Measurements from ENCODE around the gene KRT6A.

DNA sequence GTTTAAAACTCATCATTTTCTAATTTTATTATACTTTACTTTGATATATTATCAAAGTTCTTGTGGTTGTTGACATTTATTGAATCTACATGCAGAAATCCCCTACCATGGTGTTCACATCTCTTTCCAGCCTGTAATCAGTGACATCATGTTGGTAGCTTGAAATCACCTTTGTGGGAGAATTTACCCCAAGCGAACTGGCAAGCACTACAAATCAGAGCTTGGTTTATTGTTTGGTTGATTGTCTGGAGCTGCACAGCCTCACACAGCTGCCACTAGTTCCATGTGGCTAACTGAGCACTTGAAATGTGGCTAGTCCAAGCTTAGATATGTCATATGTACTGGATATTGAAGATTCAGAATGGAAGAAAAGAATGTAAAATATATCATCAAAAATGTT is 42.5 kb upstream of the KRT6A start:
- TF ChIP-seq ZC3H4 (CRISPR knock-in tag; IDR thresholded peaks at IDR 0.05; ENCODE audit: borderline replicate concordance), result no peak
- TF ChIP-seq, protein P1, sequence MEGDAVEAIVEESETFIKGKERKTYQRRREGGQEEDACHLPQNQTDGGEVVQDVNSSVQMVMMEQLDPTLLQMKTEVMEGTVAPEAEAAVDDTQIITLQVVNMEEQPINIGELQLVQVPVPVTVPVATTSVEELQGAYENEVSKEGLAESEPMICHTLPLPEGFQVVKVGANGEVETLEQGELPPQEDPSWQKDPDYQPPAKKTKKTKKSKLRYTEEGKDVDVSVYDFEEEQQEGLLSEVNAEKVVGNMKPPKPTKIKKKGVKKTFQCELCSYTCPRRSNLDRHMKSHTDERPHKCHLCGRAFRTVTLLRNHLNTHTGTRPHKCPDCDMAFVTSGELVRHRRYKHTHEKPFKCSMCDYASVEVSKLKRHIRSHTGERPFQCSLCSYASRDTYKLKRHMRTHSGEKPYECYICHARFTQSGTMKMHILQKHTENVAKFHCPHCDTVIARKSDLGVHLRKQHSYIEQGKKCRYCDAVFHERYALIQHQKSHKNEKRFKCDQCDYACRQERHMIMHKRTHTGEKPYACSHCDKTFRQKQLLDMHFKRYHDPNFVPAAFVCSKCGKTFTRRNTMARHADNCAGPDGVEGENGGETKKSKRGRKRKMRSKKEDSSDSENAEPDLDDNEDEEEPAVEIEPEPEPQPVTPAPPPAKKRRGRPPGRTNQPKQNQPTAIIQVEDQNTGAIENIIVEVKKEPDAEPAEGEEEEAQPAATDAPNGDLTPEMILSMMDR (IDR thresholded peaks at IDR 0.05 in 2 of 3, conservative IDR thresholded peaks at IDR 0.05 in 1 of 3; ENCODE audit: insufficient read depth in 2 of 3, low read depth in 1 of 3, low read length in 3 of 3), result no peak
- no peak for TF ChIP-seq DPF2 (IDR thresholded peaks at IDR 0.05)
- TF ChIP-seq ZNF239 (CRISPR knock-in tag; IDR thresholded peaks at IDR 0.05), result no peak
- TF ChIP-seq EHMT2 (IDR thresholded peaks at IDR 0.05), result no peak
- TF ChIP-seq, protein P2, sequence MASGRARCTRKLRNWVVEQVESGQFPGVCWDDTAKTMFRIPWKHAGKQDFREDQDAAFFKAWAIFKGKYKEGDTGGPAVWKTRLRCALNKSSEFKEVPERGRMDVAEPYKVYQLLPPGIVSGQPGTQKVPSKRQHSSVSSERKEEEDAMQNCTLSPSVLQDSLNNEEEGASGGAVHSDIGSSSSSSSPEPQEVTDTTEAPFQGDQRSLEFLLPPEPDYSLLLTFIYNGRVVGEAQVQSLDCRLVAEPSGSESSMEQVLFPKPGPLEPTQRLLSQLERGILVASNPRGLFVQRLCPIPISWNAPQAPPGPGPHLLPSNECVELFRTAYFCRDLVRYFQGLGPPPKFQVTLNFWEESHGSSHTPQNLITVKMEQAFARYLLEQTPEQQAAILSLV (tag; IDR thresholded peaks at IDR 0.05), result no peak
- TF ChIP-seq BDP1 (IDR thresholded peaks at IDR 0.05; ENCODE audit: insufficient read depth, insufficient read length), result no peak
- TF ChIP-seq JUNB (CRISPR knock-in tag; conservative IDR thresholded peaks at IDR 0.05), result no peak
- no peak for TF ChIP-seq DACH1 (IDR thresholded peaks at IDR 0.05; ENCODE audit: partially characterized antibody)
- TF ChIP-seq HDAC2 (IDR thresholded peaks at IDR 0.05), result no peak
- TF ChIP-seq PHF20 (IDR thresholded peaks at IDR 0.05; ENCODE audit: partially characterized antibody), result no peak
- no peak for TF ChIP-seq HDGF (IDR thresholded peaks at IDR 0.05)
- TF ChIP-seq ZNF76 (CRISPR knock-in tag; IDR thresholded peaks at IDR 0.05; ENCODE audit: borderline replicate concordance), result no peak
